ENCODE measurements around the gene RPL14.

Gene RPL14

DNA sequence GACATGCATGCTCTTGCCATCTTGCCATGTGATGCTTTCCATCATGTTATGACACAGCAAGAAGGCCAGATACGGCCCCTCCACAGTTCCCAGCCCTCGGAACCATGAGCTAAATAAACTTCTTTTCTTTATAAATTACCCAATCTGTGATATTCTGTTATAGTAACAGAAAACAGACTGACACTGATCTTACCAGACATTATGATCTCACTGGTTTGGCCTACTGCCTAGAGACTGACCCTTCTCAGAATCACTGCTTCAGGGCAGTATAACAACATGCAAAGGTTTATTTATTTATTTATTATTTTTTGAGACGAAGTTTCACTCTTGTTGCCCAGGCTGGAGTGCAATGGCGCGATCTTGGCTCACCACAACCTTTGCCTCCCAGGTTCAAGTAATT is 33.8 kb downstream of the RPL14 start:
- ChIA-PET CTCF (no interaction called here), POLR2A (no interaction called here)
- TF ChIP-seq, protein P1, sequence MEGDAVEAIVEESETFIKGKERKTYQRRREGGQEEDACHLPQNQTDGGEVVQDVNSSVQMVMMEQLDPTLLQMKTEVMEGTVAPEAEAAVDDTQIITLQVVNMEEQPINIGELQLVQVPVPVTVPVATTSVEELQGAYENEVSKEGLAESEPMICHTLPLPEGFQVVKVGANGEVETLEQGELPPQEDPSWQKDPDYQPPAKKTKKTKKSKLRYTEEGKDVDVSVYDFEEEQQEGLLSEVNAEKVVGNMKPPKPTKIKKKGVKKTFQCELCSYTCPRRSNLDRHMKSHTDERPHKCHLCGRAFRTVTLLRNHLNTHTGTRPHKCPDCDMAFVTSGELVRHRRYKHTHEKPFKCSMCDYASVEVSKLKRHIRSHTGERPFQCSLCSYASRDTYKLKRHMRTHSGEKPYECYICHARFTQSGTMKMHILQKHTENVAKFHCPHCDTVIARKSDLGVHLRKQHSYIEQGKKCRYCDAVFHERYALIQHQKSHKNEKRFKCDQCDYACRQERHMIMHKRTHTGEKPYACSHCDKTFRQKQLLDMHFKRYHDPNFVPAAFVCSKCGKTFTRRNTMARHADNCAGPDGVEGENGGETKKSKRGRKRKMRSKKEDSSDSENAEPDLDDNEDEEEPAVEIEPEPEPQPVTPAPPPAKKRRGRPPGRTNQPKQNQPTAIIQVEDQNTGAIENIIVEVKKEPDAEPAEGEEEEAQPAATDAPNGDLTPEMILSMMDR (IDR thresholded peaks at IDR 0.05; ENCODE audit: control extremely low read depth, extremely low read depth, low read depth, missing control alignments), result no peak
- no peak for DNase-seq (ENCODE audit: extremely low spot score)

GRCh38 chr3:40494698-40495097 is 37.6 kb downstream of the RPL14 start:
- ChIA-PET CTCF (interaction anchor here (0.9 to 1.4 kb wide), 2 partner anchors 10 to 11 kb away, joined by 3 to 5 read pairs; partner anchors contain the start of gene ZNF620), POLR2A (no interaction called here)
- TF ChIP-seq, protein P1 (IDR thresholded peaks at IDR 0.05; ENCODE audit: control extremely low read depth, extremely low read depth, low read depth, missing control alignments), result no peak
- no peak for DNase-seq (ENCODE audit: extremely low spot score)

DNA sequence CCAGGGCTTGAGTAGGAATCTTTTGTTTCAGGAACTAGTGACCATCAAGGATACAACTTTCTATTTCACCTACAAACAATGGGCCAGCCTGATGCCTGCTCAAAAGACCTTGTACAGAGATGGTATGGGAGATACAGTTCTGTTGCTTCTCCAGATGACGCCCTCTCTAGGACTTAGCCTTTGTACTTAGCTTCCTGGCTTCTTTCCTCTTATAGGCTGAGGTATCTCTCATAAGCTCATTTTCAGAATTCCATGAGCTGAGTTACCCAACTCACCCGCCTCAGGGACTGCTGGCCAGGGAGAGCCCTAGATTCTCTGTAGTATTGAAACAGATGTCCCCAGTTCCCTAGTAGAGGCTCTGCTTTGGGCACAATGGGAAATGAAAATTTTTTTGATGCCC is 40.1 kb downstream of the RPL14 start:
- CTCF ChIA-PET, result interaction anchor here (1.4 kb wide), 1 partner anchor 9 kb away, joined by 4 read pairs; the partner anchor contains the start of gene ZNF620
- POLR2A ChIA-PET, result no interaction called here
- TF ChIP-seq, protein P1 (IDR thresholded peaks at IDR 0.05; ENCODE audit: control extremely low read depth, extremely low read depth, low read depth, missing control alignments), result no peak
- DNase-seq (ENCODE audit: extremely low spot score), result no peak

- ChIA-PET POLR2A (no interaction called here), CTCF (no interaction called here)
- no peak for DNase-seq (ENCODE audit: extremely low spot score)
- TF ChIP-seq, protein P1 (IDR thresholded peaks at IDR 0.05; ENCODE audit: control extremely low read depth, extremely low read depth, low read depth, missing control alignments), result no peak
These were observed 42.8 kb downstream of the RPL14 start for GRCh38 chr3:40499952-40500351.

- CTCF ChIA-PET, result interaction anchor here (1.2 kb wide), 2 partner anchors 18 to 78 kb away, joined by 3 read pairs; no protein-coding TSS in a partner anchor
- POLR2A ChIA-PET, result no interaction called here
- no peak for DNase-seq (ENCODE audit: extremely low spot score)
- TF ChIP-seq, protein P1 (IDR thresholded peaks at IDR 0.05; ENCODE audit: control extremely low read depth, extremely low read depth, low read depth, missing control alignments), result no peak
These were observed 44.9 kb downstream of the RPL14 start for GRCh38 chr3:40502034-40502433.

DNA sequence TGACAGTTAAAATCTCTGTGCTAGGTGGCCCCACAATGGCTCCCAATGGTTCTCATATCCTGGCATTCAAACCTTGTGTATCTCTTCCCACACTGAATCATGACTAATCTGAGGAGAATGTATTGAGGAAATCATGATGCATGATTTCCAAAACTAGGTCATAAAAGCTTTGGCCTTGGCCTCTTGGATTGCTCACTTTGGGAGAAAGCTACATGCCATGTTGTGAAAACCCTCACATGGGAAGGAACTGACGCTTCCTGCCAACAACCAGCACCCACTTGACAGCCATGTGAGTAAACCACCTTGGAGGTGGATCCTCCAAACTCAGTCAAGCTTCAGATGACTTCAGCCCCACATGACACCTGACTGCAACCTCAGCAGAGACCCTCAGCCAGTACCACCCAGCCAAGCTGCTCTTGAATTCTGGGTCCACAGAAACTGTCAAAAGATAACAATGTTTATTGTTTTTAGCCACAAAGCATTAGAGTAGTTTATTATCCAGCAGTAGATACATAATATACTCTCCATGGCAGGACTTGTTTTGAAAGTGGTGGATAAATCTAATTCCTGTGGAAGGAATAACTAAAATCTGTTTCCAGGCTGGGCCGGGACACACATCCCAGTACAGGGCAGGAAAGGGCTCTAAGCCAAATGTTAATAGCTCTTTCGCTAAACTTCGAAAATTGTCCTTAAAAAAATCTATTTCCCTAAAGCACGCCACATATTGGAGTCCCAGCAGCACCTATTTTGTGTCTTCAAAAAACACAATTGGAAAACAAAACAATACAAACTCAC is 47.7 kb downstream of the RPL14 start:
- ChIA-PET CTCF (interaction anchor here (0.8 to 2.5 kb wide), 12 partner anchors 10 to 313 kb away, joined by 3 to 12 read pairs (median 4); partner anchors contain the start of gene ZNF621), POLR2A (no interaction called here)
- TF ChIP-seq, protein P1 (IDR thresholded peaks at IDR 0.05; ENCODE audit: control extremely low read depth, extremely low read depth, low read depth, missing control alignments), result no peak
- DNase-seq (ENCODE audit: extremely low spot score), result no peak
